Endothelial cell of umbilical vein (primary cell): Measurements from ENCODE around the gene TMEM50B. TPM values are rescaled to one million over a fixed set of nuclear protein-coding genes. Genes with fewer than 3 reads are reported as not detected.

ENCODE experiments used
- BruUV-seq: library from RNA; stranded (reverse); fragments of 400-500 nt; replicated peaks from 2 replicates; lab custom pipeline; 2021; lab: Mats Ljungman, UMichigan
- CTCF ChIA-PET: fragments of 300-600, 350-600 bp; sonication (Branson Sonifier 250); formaldehyde crosslinking; loops from one replicate; lab custom pipeline; 2021; ENCODE audit warnings: antibody characterized with exemption, inconsistent platforms; lab: Charles Lee
- POLR2A ChIA-PET: fragments of 300-600, 350-600 bp; sonication (Branson Sonifier 250); formaldehyde crosslinking; loops from one replicate; lab custom pipeline; 2021; ENCODE audit warnings: antibody characterized with exemption, inconsistent platforms; lab: Charles Lee
- DNase-seq: peaks from one replicate; pipeline ENCODE4 v3.0.0-alpha.2; 2011; ENCODE audit warnings: low read depth, low spot score
- FAIRE-seq: peaks from 2 replicates; lab custom pipeline; 2011; peaks lifted over from hg19 to GRCh38; lab: Jason Lieb, UNC
- H2AFZ ChIP-seq: 2 replicates; pipeline ENCODE4 v1.6.0; 2012; ENCODE audit warnings: low read depth, low read length, control low read depth, inconsistent platforms
- H3K27ac ChIP-seq: 2 replicates; pipeline ENCODE4 v1.5.1; 2011; ENCODE audit warnings: low read depth, mild to moderate bottlenecking, control low read depth, low read length, moderate library complexity; ENCODE audit not compliant: insufficient read depth
- H3K27me3 ChIP-seq, 2 experiments: 2 replicates each; pipeline versions ENCODE4 v1.6.0 to v1.6.1; 2011; ENCODE audit warnings: low read length in 2 of 2, mixed read lengths in 1 of 2; ENCODE audit not compliant: control insufficient read depth in 2 of 2, insufficient read depth in 2 of 2
- H3K36me3 ChIP-seq, 2 experiments: 2 replicates in 1 of 2; 3 replicates in 1 of 2; pipeline ENCODE4 v1.5.1; 2011; ENCODE audit warnings: low read length in 2 of 2, mild to moderate bottlenecking in 1 of 2, moderate library complexity in 1 of 2; ENCODE audit not compliant: control insufficient read depth in 2 of 2, insufficient read depth in 2 of 2; ENCODE audit errors: extremely low read depth in 1 of 2
- H3K4me1 ChIP-seq: 3 replicates; pipeline ENCODE4 v1.5.1; 2011; ENCODE audit warnings: mild to moderate bottlenecking, low read length; ENCODE audit not compliant: control insufficient read depth, insufficient read depth; ENCODE audit errors: extremely low read depth
- H3K4me2 ChIP-seq: 2 replicates; pipeline ENCODE4 v1.6.1; 2011; ENCODE audit warnings: low read length, control low read depth, mixed read lengths; ENCODE audit not compliant: insufficient read depth
- H3K4me3 ChIP-seq, 3 experiments: fragments of 200-600 bp in 1 of 3; sonication (generic), shearing (Covaris generic) in 1 of 3; replicated peaks in 1 of 3; 2 replicates each; pipeline ENCODE4 v1.5.1; 2011 to 2016; ENCODE audit warnings: control low read depth in 3 of 3, low read length in 3 of 3, mild to moderate bottlenecking in 2 of 3, inconsistent platforms in 1 of 3, low read depth in 1 of 3, moderate library complexity in 1 of 3; ENCODE audit not compliant: insufficient read depth in 1 of 3
- H3K79me2 ChIP-seq: 2 replicates; pipeline ENCODE4 v1.6.0; 2012; ENCODE audit warnings: low read length, inconsistent platforms; ENCODE audit not compliant: control insufficient read depth, insufficient read depth
- H3K9ac ChIP-seq: replicated peaks from 2 replicates; pipeline ENCODE3; 2011; ENCODE audit warnings: low read length, control low read depth; ENCODE audit not compliant: insufficient read depth; ENCODE audit errors: extremely low read depth
- H3K9me1 ChIP-seq: replicated peaks from 3 replicates; pipeline ENCODE4 v1.6.0; 2011; ENCODE audit warnings: mild to moderate bottlenecking, low read length; ENCODE audit not compliant: control insufficient read depth, insufficient read depth; ENCODE audit errors: extremely low read depth
- H3K9me3 ChIP-seq: replicated peaks from 2 replicates; pipeline ENCODE4 v1.5.1; 2012; ENCODE audit warnings: low read length, inconsistent platforms; ENCODE audit not compliant: control insufficient read depth, insufficient read depth
- H4K20me1 ChIP-seq: replicated peaks from 2 replicates; pipeline ENCODE3; 2011; ENCODE audit warnings: mild to moderate bottlenecking, low read length; ENCODE audit not compliant: control insufficient read depth, insufficient read depth; ENCODE audit errors: extremely low read depth
- EZH2 ChIP-seq: IDR thresholded peaks from 2 replicates; pipeline ENCODE4 v1.6.1; 2012; ENCODE audit warnings: borderline replicate concordance, low read depth, mild to moderate bottlenecking, moderate library complexity, low read length, inconsistent platforms; ENCODE audit not compliant: severe bottlenecking
- FOS ChIP-seq: IDR thresholded peaks from 2 replicates; pipeline ENCODE4 v1.6.1; 2011; ENCODE audit warnings: mild to moderate bottlenecking, low read length, moderate library complexity, borderline replicate concordance; ENCODE audit not compliant: insufficient read depth
- GATA2 ChIP-seq: IDR thresholded peaks from 2 replicates; pipeline ENCODE4 v1.7.0; 2011; ENCODE audit warnings: low read depth, mild to moderate bottlenecking, moderate library complexity, mixed read lengths, low read length; ENCODE audit not compliant: insufficient read length, insufficient read depth
- JUN ChIP-seq: IDR thresholded peaks from 2 replicates; pipeline ENCODE4 v1.6.1; 2011; ENCODE audit warnings: borderline replicate concordance, low read depth; ENCODE audit not compliant: insufficient read length, insufficient read depth
- MAX ChIP-seq: IDR thresholded peaks from 2 replicates; pipeline ENCODE4 v1.6.1; 2011; ENCODE audit not compliant: insufficient read depth, insufficient read length
- MYC ChIP-seq: IDR thresholded peaks from one replicate; pipeline ENCODE4 v1.6.1; 2011; ENCODE audit warnings: mild to moderate bottlenecking, low read depth, low read length
- POLR2A ChIP-seq: IDR thresholded peaks from 2 replicates; pipeline ENCODE4 v1.6.1; 2012; ENCODE audit warnings: low read depth, mild to moderate bottlenecking, control low read depth, low read length
- POLR2AphosphoS5 ChIP-seq: IDR thresholded peaks from 2 replicates; pipeline ENCODE4 v1.6.1; 2012; ENCODE audit warnings: low read depth, mild to moderate bottlenecking, control low read depth, low read length, moderate library complexity; ENCODE audit not compliant: insufficient read depth
- dilution Hi-C: fragments of 300-500 bp; cut with MboI; formaldehyde crosslinking; loops from one replicate; pipeline ENCODE4 v1.15.0; 2019; ENCODE audit warnings: low sequenced_read_pairs; ENCODE audit not compliant: extremely low pct_ligation_motif_present
- intact Hi-C: fragments of 100-400 bp; cut with micrococcal nuclease; formaldehyde crosslinking; loops from one replicate; pipeline ENCODE4 v1.10.0; 2022
- polyA plus RNA-seq, 4 experiments: library from polyadenylated mRNA; depleted of rRNA in 3 of 4; stranded (reverse) in 3 of 4; unstranded in 1 of 4; fragments of >200 nt; gene quantifications; 2 replicates each; pipeline versions ENCODE4 v1.2.1 to v1.2.3, GENCODE V29; 2011 to 2012; ENCODE audit warnings: missing spikeins in 1 of 4
- total RNA-seq: library from RNA; stranded (reverse); gene quantifications from 2 replicates; pipeline ENCODE4 v1.2.3, GENCODE V29; 2021
- TF ChIP-seq, protein P1 (sequence below), 2 donors: IDR thresholded peaks; 1 replicate in 1 of 2; 2 replicates in 1 of 2; pipeline ENCODE4 v1.5.1; 2011; ENCODE audit warnings: low read length in 2 of 2, mild to moderate bottlenecking in 2 of 2, moderate library complexity in 2 of 2, control low read depth in 1 of 2, inconsistent platforms in 1 of 2, low read depth in 1 of 2; ENCODE audit not compliant: insufficient read depth in 1 of 2; ENCODE audit errors: extremely low read depth in 1 of 2

The TMEM50B gene
- total and polyA plus RNA-seq, 2 donors (not counting 3 experiments of a cell fraction or from before 2014, with no cell fraction given) = 25.1 to 29.3 TPM

GRCh38 chr21:33522297-33522952, 42.7 kb upstream of the TMEM50B start:
- Histone ChIP-seq H3K9me3 (no peaks in the 10 kb centered on the region), H3K36me3 (peaks cover 6 to 12% of the 10 kb centered on the region in 2 experiments), H3K9me1 (no peaks in the 10 kb centered on the region), H3K27me3 (no peaks in the 10 kb centered on the region), H3K9ac (no peak overlapping the region), H3K4me1 (no peaks in the 10 kb centered on the region), H2AFZ (no peak overlapping the region), H3K4me2 (no peak overlapping the region), H3K79me2 (no peaks in the 10 kb centered on the region), H4K20me1 (no peaks in the 10 kb centered on the region), H3K4me3 (no peak overlapping the region), H3K27ac (no peak overlapping the region)
- ChIA-PET CTCF (no interaction called here), POLR2A (no interaction called here)
- FAIRE-seq = no peak
- intact Hi-C loops (no loop called here), dilution Hi-C loops (no loop called here)
- DNase-seq = no peak
- BruUV-seq = no TSS peak
- TF ChIP-seq POLR2AphosphoS5 (no peak), MYC (no peak), MAX (no peak), GATA2 (no peak), FOS (no peak), POLR2A (no peak), JUN (no peak), EZH2 (no peak)
- TF ChIP-seq, protein P1, sequence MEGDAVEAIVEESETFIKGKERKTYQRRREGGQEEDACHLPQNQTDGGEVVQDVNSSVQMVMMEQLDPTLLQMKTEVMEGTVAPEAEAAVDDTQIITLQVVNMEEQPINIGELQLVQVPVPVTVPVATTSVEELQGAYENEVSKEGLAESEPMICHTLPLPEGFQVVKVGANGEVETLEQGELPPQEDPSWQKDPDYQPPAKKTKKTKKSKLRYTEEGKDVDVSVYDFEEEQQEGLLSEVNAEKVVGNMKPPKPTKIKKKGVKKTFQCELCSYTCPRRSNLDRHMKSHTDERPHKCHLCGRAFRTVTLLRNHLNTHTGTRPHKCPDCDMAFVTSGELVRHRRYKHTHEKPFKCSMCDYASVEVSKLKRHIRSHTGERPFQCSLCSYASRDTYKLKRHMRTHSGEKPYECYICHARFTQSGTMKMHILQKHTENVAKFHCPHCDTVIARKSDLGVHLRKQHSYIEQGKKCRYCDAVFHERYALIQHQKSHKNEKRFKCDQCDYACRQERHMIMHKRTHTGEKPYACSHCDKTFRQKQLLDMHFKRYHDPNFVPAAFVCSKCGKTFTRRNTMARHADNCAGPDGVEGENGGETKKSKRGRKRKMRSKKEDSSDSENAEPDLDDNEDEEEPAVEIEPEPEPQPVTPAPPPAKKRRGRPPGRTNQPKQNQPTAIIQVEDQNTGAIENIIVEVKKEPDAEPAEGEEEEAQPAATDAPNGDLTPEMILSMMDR (IDR thresholded peaks at IDR 0.05; ENCODE audit: extremely low read depth in 1 of 2, insufficient read depth in 1 of 2, low read depth in 1 of 2, low read length in 2 of 2) = no peak
